SW480 (cell line): Measurements from ENCODE around the gene TPST2.

Source experiments
- DNase-seq: peaks from one replicate; pipeline ENCODE4 v3.0.0-alpha.2; 2016; ENCODE audit warnings: low spot score

Gene TPST2

DNA sequence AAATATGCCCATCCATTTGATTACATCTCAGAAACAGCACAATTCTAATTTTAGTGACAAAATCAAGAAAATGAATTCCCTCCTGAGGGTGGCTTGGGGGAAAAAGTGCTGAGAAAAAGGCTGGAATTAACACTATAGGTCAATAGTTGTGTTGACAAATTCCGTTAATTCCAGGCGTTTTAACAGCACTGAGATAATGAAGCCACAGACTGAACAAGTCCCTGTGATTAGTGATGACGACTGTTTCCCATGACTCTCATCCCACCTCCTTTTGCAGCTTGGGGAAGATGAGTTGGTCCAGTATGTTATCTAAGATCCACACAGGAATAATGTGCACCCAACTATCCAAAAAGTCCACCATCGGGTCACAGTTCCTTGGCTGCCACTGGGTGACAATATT lies 93.5 kb downstream of the TPST2 start:
- no peak for DNase-seq

- no peak for DNase-seq
Measured at GRCh38 chr22:26494506-26494905, 95.4 kb downstream of the TPST2 start.

DNA sequence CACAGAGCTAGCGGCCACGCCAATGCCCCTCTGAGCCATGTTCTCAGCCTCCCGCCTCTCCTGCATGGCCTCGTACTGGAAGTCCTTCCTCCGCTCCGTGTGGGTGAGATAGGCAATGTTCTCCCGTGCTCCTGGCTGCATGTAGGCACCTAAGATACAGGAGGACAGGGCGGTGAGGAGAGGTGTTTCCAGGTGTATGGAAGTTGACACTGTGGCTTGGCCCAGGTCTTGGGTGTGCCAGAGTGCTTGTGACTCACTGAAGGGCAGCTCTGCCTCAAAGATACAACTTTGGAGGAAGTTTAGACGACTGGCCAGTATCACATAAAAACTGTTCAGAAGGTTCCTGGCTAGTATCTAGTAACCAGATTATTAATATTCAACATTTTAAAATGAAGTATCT lies 97.7 kb downstream of the TPST2 start:
- DNase-seq: no peak

GRCh38 chr22:26489447-26490036 lies 100.4 kb downstream of the TPST2 start:
- DNase-seq: no peak

DNA sequence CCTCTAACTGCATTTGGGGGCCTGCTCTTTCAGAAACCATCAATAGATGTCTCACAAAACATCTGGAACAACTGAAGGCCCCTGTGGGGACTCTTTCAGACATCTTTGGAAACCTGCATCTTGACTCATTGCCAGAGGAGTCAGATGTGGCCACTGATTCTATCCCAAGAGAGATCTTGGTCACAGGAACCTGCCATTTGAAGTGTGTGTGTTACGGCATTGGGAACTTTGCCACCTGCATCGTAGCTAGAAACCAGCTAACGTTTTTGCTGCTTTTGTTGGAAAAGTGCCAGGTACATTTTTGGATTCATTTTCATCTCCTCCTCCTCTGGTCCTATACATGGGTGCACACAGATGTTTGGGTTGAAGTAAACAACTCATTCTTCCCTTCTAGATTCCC lies 101.9 kb downstream of the TPST2 start:
- DNase-seq: no peak

GRCh38 chr22:26486394-26486793 lies 103.5 kb downstream of the TPST2 start:
- DNase-seq: no peak

GRCh38 chr22:26485806-26486390 lies 104.0 kb downstream of the TPST2 start:
- no peak for DNase-seq

GRCh38 chr22:26485013-26485412 lies 104.9 kb downstream of the TPST2 start:
- DNase-seq: no peak

DNA sequence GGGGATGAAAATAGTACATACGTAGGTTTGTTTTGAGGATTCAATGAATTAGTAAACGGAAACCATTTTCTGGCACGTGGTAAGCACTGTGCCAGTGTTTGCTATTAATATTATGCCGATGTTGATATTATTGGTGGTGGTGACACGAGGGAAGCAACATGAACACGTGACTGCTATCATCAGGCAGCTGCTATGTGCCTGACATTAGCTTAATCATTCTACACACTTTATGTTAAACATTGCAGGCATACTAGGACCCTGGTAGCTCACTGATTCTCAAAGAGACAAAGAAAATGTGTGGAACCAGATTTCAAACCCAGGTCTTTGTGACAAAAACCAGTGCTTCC lies 105.6 kb downstream of the TPST2 start:
- no peak for DNase-seq

DNA sequence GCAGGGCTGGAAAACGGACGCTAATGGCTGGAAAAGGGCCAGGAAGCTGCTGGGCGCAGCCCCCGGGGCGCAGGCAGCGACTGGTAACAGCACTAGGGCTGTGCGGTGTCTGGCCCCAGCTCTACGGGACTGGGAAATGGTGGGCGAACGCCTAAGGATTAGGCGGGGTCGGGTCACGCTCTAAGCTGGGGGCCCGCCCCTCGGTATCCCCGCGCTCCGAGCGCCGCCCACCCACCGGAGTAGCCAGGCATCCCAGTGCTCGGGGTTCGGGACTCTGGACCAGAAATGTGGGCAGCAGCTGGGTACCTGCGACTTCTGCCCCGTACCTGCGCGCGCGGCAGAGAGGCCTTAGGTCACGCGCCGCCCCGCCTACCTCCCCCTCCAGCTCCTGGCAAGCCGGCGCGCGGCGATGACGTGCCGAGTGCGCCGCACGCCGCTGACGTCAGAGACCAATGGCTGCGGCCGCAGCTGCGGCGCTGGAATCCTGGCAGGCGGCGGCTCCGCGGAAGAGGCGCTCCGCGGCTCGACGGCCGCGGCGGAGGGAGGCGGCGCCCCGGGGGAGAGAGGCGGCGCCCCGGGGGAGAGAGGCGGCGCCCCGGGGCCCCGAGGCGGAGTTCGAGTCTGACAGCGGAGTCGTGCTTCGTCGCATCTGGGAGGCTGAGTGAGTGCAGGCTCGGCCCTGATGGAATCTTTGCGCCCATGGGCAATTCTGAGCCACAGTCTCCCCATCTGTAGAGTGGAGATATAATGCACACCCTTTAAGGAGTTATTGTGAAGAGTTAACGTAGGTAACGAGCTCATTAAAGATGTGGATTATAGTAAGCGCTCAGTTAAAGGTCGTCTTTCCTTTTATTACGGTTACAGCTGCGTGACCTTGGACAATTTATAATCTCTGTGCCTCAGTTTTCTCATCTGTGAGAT lies 106.2 kb downstream of the TPST2 start, which contains the start of the genes HPS4 and SRRD:
HPS4 (minus strand) TSS at position 345 of the 921 bp plus-strand sequence. CDS start 2,021 bp downstream, outside the sequence.
SRRD (plus strand) TSS at position 439 of the 921 bp plus-strand sequence; CDS start at position 453, 14 bp downstream.
- DNase-seq: peak; percentile 86

GRCh38 chr22:26483043-26483438 lies 106.9 kb downstream of the TPST2 start:
- DNase-seq: no peak

- DNase-seq: no peak
Measured at GRCh38 chr22:26482161-26482560, 107.8 kb downstream of the TPST2 start.

GRCh38 chr22:26481694-26482093 lies 108.2 kb downstream of the TPST2 start:
- DNase-seq: no peak

- no peak for DNase-seq
Measured at GRCh38 chr22:26481112-26481693, 108.7 kb downstream of the TPST2 start.

DNA sequence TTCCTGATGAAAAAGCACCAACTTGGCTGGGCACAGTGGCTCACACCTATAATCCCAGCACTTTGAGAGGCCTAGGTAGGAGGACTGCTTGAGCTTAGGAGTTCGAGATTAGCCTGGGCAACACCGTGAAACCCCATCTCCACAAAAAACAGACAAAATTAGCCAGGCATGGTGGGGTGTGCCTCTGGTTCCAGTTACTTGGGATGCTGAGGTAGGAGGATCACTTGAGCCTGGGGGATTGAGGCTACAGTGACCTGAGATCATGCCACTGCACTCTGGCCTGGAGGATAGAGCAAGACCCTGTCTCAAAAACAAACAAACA lies 109.4 kb downstream of the TPST2 start:
- DNase-seq: no peak

GRCh38 chr22:26479792-26480610 lies 109.9 kb downstream of the TPST2 start:
- DNase-seq: no peak

DNA sequence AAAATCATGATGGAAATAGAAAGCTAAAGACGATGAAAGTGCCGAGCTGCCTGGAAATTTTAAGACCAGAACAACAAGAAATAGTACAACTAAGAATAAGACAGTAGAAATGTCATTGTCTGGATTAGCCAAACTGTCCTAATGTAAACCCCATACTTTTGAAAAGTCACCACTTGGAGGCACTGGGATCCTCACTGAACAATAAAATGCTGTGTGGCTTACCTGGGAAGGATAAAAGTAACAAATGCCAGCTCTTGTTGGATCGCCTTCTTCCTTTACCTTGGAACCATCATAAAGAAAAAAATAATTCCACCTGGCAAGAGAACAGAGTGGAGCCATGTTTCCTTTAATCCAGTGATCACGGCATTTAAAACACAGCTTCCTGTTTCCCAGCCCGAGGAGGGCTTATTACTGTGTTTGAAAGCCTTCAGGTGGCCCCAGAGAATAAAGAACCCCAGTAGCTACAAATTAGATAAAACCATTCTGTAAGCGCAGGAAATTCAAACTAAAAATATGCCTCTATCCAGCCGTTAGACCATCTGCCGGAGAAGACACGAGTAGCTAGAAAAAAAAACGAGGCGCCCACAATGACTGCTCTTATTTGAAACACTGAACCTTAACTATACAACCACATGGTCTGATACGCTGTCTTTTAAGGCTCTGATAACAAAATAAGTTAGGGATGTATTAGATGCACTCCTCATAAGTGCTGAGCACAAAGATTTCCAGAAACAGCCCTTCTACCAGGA lies 110.7 kb downstream of the TPST2 start:
- DNase-seq: peak; percentile 3

DNA sequence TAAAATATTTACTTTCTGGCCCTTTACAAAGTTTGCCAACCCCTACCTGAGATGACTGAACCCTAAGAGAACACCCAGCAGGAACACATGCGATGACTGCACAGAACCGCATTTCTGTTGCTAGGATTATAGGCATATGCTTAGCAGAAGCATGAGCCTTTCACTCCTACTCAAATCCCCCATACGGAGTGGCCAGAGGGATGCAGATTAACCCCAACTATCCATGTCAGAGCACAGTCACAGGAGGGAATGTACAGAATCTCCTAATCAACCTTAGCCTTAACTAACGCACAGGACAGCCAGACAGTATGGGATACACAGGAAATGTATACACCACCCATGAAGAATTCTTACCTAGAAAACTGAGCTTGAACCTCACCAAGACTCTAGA lies 112.6 kb downstream of the TPST2 start:
- no peak for DNase-seq

GRCh38 chr22:26476705-26477340 lies 113.1 kb downstream of the TPST2 start:
- peak; percentile 46 for DNase-seq

DNA sequence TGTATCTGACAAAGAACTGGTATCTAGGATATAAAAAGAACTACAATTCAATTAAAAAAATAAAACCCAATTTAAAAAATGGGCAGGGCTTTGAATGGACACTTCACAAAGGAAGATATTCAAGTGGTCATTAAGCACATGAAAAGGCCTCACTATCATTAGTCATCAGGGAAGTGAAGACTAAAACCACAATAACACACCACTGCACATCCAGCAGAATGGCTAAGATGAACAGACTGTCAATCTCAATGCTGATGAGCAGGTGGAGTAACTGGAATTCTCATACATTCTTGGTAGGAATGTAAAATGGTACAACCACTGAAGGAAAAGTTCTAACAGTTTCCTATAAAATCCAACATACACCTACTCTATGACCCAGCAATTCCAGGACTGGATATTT lies 115.2 kb downstream of the TPST2 start:
- peak; percentile 79 for DNase-seq
